GM19372 (cell line): Measurements from ENCODE around the gene ZNF124.
A peak's percentile ranks its signal among the peaks of the same experiment; 100 is the strongest.
"Not testable (repeated sequence)": the region's sequence is repeated elsewhere in the genome, so short reads cannot be mapped to it uniquely, and the experiment has no call there.

Source experiments
- ATAC-seq: cut with Tn5 transposase; IDR thresholded peaks from one replicate; pipeline ENCODE4 v1.9.1; 2021; ENCODE audit warnings: mild to moderate bottlenecking, low read depth, moderate library complexity; ENCODE audit not compliant: unreplicated experiment

Gene ZNF124

DNA sequence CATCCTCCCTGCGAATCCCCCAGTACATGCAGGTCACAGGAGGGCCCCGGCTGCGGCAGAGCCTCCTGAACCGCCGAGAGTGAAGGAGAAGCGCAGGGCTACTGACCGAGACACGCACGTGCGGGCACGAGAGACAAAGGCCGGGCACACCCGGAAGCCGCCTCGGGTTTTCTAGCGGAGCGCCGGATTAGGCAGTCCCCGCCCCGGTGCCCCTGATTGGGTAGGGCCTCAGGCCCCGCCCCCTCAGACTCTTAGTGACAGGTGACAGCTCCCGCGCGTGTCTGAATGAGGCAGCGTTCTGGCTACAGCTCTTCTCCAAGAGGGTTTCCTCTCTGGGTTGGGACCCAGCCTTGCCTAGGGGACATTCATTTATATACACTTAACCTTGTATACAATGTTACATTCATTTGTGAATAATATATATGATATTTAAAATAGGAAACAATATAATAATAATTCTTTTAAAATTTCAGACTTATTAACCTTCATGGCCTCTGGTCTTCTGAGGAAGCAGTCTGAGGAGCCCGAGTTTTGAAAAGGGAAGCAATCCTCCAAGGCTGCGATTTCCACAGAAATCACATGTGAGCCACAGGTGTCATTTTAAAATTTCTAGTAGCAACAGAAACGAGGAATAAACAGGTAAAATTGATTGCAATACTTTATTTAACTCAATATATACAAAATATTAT lies at the start of gene ZNF124:
ZNF124 (minus strand) TSS at position 146 of the 689 bp plus-strand sequence; CDS start at position 3, 143 bp downstream.
- peak; percentile 96 for ATAC-seq

DNA sequence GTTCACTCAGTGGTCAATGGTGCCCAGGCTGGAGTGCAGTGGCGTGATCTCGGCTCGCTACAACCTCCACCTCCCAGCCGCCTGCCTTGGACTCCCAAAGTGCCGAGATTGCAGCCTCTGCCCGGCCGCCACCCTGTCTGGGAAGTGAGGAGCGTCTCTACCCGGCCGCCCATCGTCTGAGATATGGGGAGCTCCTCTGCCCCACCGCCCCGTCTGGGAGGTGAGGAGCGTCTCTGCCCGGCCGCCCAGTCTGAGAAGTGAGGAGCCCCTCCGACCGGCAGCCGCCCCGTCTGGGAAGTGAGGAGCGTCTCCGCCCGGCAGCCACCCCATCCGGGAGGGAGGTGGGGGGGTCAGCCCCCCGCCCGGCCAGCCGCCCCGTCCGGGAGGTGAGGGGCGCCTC lies 48.5 kb upstream of the ZNF124 start:
- not testable (repeated sequence) for ATAC-seq

GRCh38 chr1:247218121-247218651 lies 46.4 kb upstream of the ZNF124 start:
- no peak for ATAC-seq

DNA sequence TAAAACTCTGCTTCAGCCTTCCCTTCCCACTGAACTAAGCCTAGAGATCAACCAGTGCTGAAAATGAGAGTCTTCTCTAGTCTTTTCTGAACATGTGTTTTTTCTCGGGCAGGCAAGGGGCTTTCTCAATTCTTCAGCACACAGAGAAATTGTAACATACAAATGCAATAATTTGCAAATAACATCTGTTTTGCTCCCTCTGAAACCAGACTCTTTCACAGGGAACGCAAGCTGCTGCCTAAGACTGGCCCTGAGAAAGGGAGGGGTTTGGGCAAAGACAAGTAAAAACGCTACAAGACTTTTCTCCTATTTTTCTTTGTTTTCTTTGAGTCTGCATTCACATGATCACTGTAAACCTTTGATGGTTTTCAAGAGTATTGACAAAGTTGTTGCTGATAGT lies 44.4 kb upstream of the ZNF124 start:
- ATAC-seq, result no peak

- ATAC-seq, result no peak
Measured at GRCh38 chr1:247212627-247213617, 41.1 kb upstream of the ZNF124 start.

DNA sequence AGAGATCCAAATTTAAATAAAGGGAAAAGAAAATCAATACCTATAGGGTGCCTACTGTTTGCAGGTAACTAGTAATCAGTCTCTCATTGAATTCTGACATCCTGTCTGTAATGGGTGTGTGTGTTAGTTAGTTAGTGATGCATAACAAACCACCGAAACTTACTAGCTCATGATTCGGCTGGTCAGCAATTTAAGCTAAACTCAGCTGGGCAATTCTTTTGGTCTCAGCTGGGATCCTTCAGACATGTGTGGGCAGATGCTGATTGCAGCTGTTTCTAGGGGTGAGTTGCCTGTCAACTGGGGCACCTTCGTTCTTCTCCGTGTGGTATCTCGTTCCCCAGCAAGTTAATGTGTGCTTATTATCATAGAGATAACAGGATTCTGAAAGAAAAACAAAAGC lies 40.2 kb upstream of the ZNF124 start:
- peak; percentile 54 for ATAC-seq

- no peak for ATAC-seq
Measured at GRCh38 chr1:247211339-247211738, 39.5 kb upstream of the ZNF124 start.

- peak; percentile 80 for ATAC-seq
Measured at GRCh38 chr1:247210376-247211117, 38.7 kb upstream of the ZNF124 start.

- peak; percentile 8 for ATAC-seq
Measured at GRCh38 chr1:247210062-247210375, 38.2 kb upstream of the ZNF124 start.

DNA sequence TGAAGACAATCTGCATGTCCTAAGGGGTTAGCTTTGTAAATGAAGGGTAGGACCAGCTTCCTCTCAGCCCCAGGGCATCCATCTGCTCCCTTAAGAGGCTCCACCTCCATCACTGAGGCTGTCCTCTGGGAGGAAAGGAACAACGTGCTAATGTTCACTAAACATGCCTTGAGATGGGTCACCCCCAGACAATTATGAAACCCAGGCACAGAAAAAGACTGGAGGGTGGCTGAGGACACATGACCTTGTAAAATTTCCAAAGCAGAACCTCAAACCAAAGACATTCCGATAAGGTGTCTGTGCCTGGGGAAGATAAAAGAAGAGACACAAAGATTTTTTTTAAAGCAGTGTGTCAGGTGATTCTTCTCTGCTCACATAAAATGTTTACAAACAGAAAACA lies 37.6 kb upstream of the ZNF124 start:
- ATAC-seq, result no peak

- no peak for ATAC-seq
Measured at GRCh38 chr1:247204177-247204647, 32.4 kb upstream of the ZNF124 start.

- ATAC-seq, result no peak
Measured at GRCh38 chr1:247198781-247199180, 27.0 kb upstream of the ZNF124 start.

- ATAC-seq, result no peak
Measured at GRCh38 chr1:247193958-247194357, 22.1 kb upstream of the ZNF124 start.

GRCh38 chr1:247189981-247190798 lies 18.4 kb upstream of the ZNF124 start:
- no peak for ATAC-seq

DNA sequence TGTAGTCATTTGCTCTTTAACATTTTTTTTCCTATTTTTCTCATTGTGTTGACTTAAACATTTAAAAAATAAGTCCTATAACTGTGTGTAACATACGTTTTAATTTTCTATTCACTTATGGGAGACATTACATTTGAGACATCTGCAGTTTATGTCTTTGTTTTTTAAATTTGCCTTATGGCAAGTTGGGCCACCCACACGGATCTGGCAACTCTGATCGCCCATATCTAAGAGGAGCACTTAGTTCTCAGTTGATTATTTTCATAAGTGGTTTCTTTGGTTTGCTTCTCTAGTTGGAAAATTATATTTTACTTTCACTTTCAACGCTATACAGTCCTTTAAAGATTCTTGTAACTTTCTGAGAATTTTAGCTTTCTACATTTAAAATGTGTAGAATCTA lies 13.8 kb upstream of the ZNF124 start:
- no peak for ATAC-seq

DNA sequence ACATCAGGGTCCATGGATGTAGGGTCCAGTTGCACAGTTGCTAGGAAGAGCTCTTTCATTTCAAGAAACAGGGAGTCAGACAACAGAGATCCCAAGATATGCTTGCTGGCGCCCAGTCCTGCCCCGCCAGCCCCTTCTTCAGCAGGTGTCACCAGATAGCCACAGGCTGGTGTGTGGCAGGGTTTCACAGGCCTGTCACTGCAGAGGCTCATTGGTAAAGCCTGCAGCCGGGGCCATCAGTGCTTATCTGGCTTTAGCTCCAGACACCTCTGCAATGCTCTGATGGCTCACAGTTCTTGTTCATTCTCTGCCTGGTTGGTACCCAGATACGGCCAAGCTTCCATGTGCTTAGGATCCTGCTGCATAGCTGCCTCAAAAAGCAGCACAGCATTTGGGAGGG lies 12.4 kb upstream of the ZNF124 start:
- ATAC-seq, result no peak

DNA sequence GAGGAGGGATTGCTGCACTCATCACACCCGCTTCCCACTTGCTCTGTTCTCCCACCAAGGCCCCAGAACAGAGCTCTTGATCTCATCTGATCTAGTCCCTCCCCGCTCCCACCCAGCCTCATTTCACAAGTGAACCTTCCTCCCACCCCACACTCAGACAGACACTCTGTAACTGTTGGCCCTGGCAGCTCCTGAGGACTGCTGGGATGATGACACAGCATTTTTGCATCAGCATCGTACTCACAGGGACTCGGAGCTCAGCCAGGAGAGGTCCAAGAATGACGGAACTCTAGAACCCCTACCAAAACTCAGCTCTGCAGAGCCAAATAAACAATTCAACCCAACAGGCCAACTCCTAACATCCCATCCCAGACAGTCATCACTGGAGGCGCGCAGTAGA lies 11.2 kb upstream of the ZNF124 start:
- ATAC-seq, result no peak

DNA sequence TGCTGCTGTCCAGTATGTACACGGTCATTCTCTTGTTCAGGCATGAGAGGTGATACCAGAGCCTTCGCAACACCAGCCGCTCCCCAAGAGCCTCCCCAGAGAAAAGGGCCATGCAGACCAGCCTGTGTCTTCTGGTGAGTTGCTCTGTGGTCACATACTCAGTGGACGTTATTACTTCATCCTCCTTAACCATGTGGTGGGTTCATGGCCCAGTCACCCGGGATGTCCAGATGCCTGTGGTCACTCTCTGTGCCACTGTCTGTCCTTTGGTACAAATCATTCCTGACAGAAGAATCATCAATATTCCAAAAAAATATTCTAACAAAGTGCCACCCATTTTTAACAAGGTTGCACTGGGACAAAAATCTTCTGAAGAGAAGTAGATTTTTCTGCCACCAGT lies 8.8 kb upstream of the ZNF124 start:
- ATAC-seq, result no peak

DNA sequence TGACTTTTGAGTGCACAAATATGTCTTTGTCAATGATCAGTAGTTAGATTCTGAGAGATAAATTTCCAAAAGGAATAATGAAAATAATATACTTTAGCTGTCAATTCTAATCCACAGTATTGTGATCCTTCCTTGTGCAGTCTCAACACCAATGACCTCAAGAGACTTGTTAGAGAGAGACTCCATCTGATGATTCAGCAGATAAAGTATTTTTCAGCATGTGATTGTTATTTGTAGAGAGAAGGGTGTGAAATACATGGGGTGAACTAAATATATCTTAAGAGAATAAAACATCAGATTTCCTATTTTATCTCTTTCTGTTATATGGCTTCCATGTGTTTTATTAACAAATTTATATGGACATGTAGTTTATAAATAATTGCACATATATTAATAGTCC lies 5.9 kb upstream of the ZNF124 start:
- ATAC-seq, result no peak

GRCh38 chr1:247175458-247175857 lies 3.6 kb upstream of the ZNF124 start:
- ATAC-seq, result no peak
